Keratinocyte (primary cell): ENCODE data around the gene MMP14. TPM values are rescaled to one million over a fixed set of nuclear protein-coding genes. Genes with fewer than 3 reads are reported as not detected.

ENCODE experiments used
- DNase-seq: peaks from one replicate; pipeline ENCODE4 v3.0.0-alpha.2; 2011; ENCODE audit warnings: low read depth, missing footprints, low spot score
- FAIRE-seq: peaks from 2 replicates; lab custom pipeline; 2011; peaks lifted over from hg19 to GRCh38; lab: Jason Lieb, UNC
- H2AFZ ChIP-seq: 2 replicates; pipeline ENCODE4 v1.6.0; 2012; ENCODE audit warnings: low read length, control low read depth, inconsistent platforms; ENCODE audit not compliant: control insufficient read depth
- H3K27ac ChIP-seq: 2 replicates; pipeline ENCODE4 v1.5.1; 2011; ENCODE audit warnings: low read length; ENCODE audit not compliant: control insufficient read depth, insufficient read depth
- H3K27me3 ChIP-seq: 3 replicates; pipeline ENCODE4 v1.6.0; 2011; ENCODE audit warnings: low read length; ENCODE audit not compliant: control insufficient read depth, insufficient read depth; ENCODE audit errors: extremely low read depth
- H3K36me3 ChIP-seq, 2 experiments: 2 replicates in 1 of 2; 3 replicates in 1 of 2; pipeline ENCODE4 v1.5.1; 2011; ENCODE audit warnings: low read length in 2 of 2, mild to moderate bottlenecking in 1 of 2; ENCODE audit not compliant: control insufficient read depth in 2 of 2, insufficient read depth in 2 of 2; ENCODE audit errors: extremely low read depth in 1 of 2
- H3K4me1 ChIP-seq: 3 replicates; pipeline ENCODE4 v1.5.1; 2011; ENCODE audit warnings: low read length; ENCODE audit not compliant: control insufficient read depth, insufficient read depth; ENCODE audit errors: extremely low read depth
- H3K4me2 ChIP-seq: 3 replicates; pipeline ENCODE4 v1.6.0; 2011; ENCODE audit warnings: low read depth, low read length; ENCODE audit not compliant: control insufficient read depth, insufficient read depth; ENCODE audit errors: extremely low read depth
- H3K4me3 ChIP-seq, 3 experiments: fragments of 200-600 bp in 1 of 3; sonication (generic) in 1 of 3; 2 replicates in 2 of 3; 3 replicates in 1 of 3; pipeline ENCODE4 v1.5.1; 2011 to 2016; ENCODE audit warnings: low read length in 3 of 3, mild to moderate bottlenecking in 3 of 3, control low read depth in 2 of 3, inconsistent platforms in 1 of 3, low read depth in 1 of 3, mixed read lengths in 1 of 3, mixed run types in 1 of 3, moderate library complexity in 1 of 3; ENCODE audit not compliant: control insufficient read depth in 2 of 3, insufficient read depth in 2 of 3; ENCODE audit errors: extremely low read depth in 1 of 3
- H3K79me2 ChIP-seq: 2 replicates; pipeline ENCODE4 v1.6.0; 2012; ENCODE audit warnings: low read length; ENCODE audit not compliant: control insufficient read depth, insufficient read depth
- H3K9ac ChIP-seq: 3 replicates; pipeline ENCODE4 v1.6.0; 2011; ENCODE audit warnings: low read length; ENCODE audit not compliant: control insufficient read depth, insufficient read depth; ENCODE audit errors: extremely low read depth
- H3K9me1 ChIP-seq: 3 replicates; pipeline ENCODE4 v1.6.0; 2011; ENCODE audit warnings: low read length; ENCODE audit not compliant: control insufficient read depth, insufficient read depth; ENCODE audit errors: extremely low read depth
- H3K9me3 ChIP-seq: 2 replicates; pipeline ENCODE4 v1.5.1; 2012; ENCODE audit warnings: low read depth, low read length; ENCODE audit not compliant: control insufficient read depth
- H4K20me1 ChIP-seq: 3 replicates; pipeline ENCODE4 v1.6.0; 2011; ENCODE audit warnings: low read length; ENCODE audit not compliant: control insufficient read depth, insufficient read depth; ENCODE audit errors: extremely low read depth
- EZH2 ChIP-seq: IDR thresholded peaks from one replicate; pipeline ENCODE4 v1.6.1; 2012; ENCODE audit warnings: inconsistent platforms, mild to moderate bottlenecking, low read length, moderate library complexity
- dilution Hi-C: fragments of 300-500 bp; cut with MboI; formaldehyde crosslinking; loops from one replicate; pipeline ENCODE4 v1.7.0; 2020; ENCODE audit warnings: low sequenced_read_pairs; ENCODE audit not compliant: extremely low pct_ligation_motif_present
- polyA plus RNA-seq, 5 experiments: library from polyadenylated mRNA; depleted of rRNA in 3 of 5; stranded (reverse) in 3 of 5; stranded (forward) in 1 of 5; unstranded in 1 of 5; fragments of >200 nt; gene quantifications; 1 replicate in 1 of 5; 2 replicates in 3 of 5; 3 replicates in 1 of 5; pipeline versions ENCODE4 v1.2.1 to v1.2.3, GENCODE V29; 2011 to 2012; ENCODE audit warnings: missing spikeins in 2 of 5, low read depth in 1 of 5, low replicate concordance in 1 of 5
- TF ChIP-seq, protein P1 (sequence below), 3 experiments: IDR thresholded peaks in 1 of 3; conservative IDR thresholded peaks in 1 of 3; optimal IDR thresholded peaks in 1 of 3; 2 replicates in 2 of 3; 3 replicates in 1 of 3; pipeline versions ENCODE3 to v1.5.1; 2011; ENCODE audit warnings: low read length in 3 of 3, mild to moderate bottlenecking in 3 of 3, moderate library complexity in 2 of 3, control low read depth in 1 of 3, inconsistent platforms in 1 of 3; ENCODE audit not compliant: insufficient read depth in 2 of 3; ENCODE audit errors: extremely low read depth in 1 of 3

MMP14 gene
- polyA plus RNA-seq, 1 donor (not counting 4 experiments of a cell fraction or from before 2014, with no cell fraction given): 185 TPM

DNA sequence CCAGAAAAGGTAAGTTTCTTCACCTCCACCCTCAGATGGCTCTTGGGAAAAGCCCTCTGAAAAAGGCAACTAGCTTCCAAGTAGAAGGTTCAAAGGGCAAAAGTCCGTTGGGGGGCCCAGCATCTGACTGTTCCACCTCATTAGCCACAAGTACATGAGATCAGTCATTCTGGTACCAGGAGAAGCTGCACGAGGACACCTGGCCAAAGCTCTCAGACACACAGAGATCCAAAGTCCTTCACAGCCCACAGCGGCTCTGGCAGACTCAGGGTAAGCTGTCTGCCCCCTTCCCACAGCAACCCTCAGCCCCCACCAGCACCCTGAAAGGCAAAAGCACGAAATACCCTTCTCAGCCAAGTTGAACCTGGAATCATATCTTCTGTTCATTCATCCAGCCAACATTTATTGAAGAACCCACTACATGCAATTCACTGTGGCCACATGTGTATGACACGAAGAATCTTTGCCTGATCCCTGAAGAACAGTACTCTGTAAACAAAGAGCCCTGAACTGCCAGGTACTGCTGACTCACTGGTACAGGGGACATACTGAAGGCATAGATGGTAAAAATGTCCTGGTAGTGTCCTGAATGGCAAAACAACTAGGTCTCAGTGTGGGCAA lies 40.2 kb upstream of the MMP14 start:
- FAIRE-seq (no peak), DNase-seq (no peak)
- Histone ChIP-seq H3K36me3 (no peaks in the 10 kb centered on the region), H3K9ac (no peak overlapping the region), H3K4me2 (no peak overlapping the region), H3K4me1 (peaks cover 4% of the 10 kb centered on the region), H3K27me3 (peaks cover 7% of the 10 kb centered on the region), H4K20me1 (no peaks in the 10 kb centered on the region), H3K79me2 (no peaks in the 10 kb centered on the region), H3K9me1 (no peaks in the 10 kb centered on the region), H3K27ac (no peak overlapping the region), H2AFZ (no peak overlapping the region), H3K9me3 (no peaks in the 10 kb centered on the region), H3K4me3 (no peak overlapping the region)
- dilution Hi-C loops: no loop called here
- TF ChIP-seq EZH2: no peak
- TF ChIP-seq, protein P1, sequence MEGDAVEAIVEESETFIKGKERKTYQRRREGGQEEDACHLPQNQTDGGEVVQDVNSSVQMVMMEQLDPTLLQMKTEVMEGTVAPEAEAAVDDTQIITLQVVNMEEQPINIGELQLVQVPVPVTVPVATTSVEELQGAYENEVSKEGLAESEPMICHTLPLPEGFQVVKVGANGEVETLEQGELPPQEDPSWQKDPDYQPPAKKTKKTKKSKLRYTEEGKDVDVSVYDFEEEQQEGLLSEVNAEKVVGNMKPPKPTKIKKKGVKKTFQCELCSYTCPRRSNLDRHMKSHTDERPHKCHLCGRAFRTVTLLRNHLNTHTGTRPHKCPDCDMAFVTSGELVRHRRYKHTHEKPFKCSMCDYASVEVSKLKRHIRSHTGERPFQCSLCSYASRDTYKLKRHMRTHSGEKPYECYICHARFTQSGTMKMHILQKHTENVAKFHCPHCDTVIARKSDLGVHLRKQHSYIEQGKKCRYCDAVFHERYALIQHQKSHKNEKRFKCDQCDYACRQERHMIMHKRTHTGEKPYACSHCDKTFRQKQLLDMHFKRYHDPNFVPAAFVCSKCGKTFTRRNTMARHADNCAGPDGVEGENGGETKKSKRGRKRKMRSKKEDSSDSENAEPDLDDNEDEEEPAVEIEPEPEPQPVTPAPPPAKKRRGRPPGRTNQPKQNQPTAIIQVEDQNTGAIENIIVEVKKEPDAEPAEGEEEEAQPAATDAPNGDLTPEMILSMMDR (optimal IDR thresholded peaks at IDR 0.05 in 1 of 3, IDR thresholded peaks at IDR 0.05 in 1 of 3, conservative IDR thresholded peaks at IDR 0.05 in 1 of 3; ENCODE audit: extremely low read depth in 1 of 3, insufficient read depth in 2 of 3, low read length in 3 of 3): no peak

DNA sequence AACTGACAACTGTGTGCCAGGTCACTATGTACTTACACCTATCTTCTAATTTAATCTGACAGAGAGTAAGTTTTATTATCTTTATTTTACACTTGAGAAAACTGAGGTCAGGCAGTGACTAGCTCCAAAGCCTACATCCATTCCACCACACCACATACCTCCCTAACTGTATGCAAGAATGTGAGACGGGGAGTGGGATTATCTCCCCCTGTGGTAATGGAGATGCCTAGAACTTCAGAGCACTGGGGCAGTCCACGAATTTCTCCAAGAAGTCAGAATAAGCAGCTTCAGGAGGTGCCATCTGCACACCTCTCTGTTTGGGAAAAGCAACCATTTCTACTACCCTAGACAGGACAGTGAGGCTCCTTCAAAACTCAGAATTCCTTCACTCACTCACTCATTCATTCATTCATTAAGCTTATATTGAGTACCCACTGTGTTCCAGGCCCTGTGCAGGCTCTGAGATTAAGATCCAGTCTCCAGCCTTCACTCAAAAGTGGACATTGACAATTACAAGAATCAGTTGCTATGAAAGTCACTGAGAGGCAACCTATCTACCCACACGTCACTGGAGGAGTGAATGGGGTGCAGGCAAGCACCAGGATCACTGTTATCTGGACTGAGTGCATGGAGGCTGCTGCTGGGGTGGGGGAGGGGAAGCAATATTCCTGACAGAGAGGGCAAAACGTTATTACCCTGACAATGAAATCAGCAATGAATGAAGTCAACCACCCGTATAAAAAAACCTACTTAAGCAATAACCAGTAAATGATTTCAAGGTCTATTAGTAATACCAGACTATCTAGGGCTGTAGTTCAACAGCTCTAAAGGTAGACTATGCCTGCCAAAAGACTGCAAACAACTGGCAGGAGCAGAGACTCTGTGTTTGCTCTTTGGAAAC lies 39.1 kb upstream of the MMP14 start:
- Histone ChIP-seq H3K27me3 (peaks cover 7% of the 10 kb centered on the region), H4K20me1 (no peaks in the 10 kb centered on the region), H2AFZ (no peak overlapping the region), H3K9me3 (no peaks in the 10 kb centered on the region), H3K4me1 (no peaks in the 10 kb centered on the region), H3K9ac (no peak overlapping the region), H3K4me2 (no peak overlapping the region), H3K79me2 (no peaks in the 10 kb centered on the region), H3K27ac (no peak overlapping the region), H3K9me1 (no peaks in the 10 kb centered on the region), H3K4me3 (no peak overlapping the region), H3K36me3 (no peaks in the 10 kb centered on the region)
- no peak for DNase-seq
- no peak for TF ChIP-seq EZH2
- TF ChIP-seq, protein P1 (optimal IDR thresholded peaks at IDR 0.05 in 1 of 3, IDR thresholded peaks at IDR 0.05 in 1 of 3, conservative IDR thresholded peaks at IDR 0.05 in 1 of 3; ENCODE audit: extremely low read depth in 1 of 3, insufficient read depth in 2 of 3, low read length in 3 of 3): no peak
- FAIRE-seq: no peak
- dilution Hi-C loops: no loop called here
